WTC11 (cell line): ENCODE data around the gene ANKRD39. TPM values are rescaled to one million over a fixed set of nuclear protein-coding genes. Genes with fewer than 3 reads are reported as not detected.

Experiments used
- ATAC-seq: fragments of 200-7000 bp; cut with Tn5 transposase; 2 replicates; pipeline ENCODE4 v1.10.0; 2021; ENCODE audit warnings: mild to moderate bottlenecking, moderate library complexity
- CTCF ChIA-PET: fragments of 300-600 bp; sonication (Branson Sonifier 250); formaldehyde crosslinking; loops from one replicate; lab custom pipeline; 2021; ENCODE audit warnings: antibody characterized with exemption; lab: Charles Lee
- POLR2A ChIA-PET: fragments of 350-600 bp; sonication (Branson Sonifier 250); formaldehyde crosslinking; loops from one replicate; lab custom pipeline; 2021; ENCODE audit warnings: antibody characterized with exemption; lab: Charles Lee
- DNase-seq: peaks from one replicate; pipeline ENCODE4 v3.0.0; 2021; ENCODE audit warnings: low spot score
- H3K27ac Mint-ChIP-seq: 2 replicates; pipeline ENCODE4 v1.8.0; 2021; ENCODE audit warnings: mixed read lengths
- H3K27me3 Mint-ChIP-seq: 2 replicates; pipeline ENCODE4 v1.8.0; 2021; ENCODE audit warnings: low read depth, mild to moderate bottlenecking, moderate library complexity, mixed read lengths
- H3K36me3 Mint-ChIP-seq: 2 replicates; pipeline ENCODE4 v1.8.0; 2021; ENCODE audit warnings: mixed read lengths
- H3K4me1 Mint-ChIP-seq: 2 replicates; pipeline ENCODE4 v1.8.0; 2022; ENCODE audit warnings: mixed read lengths
- H3K4me3 Mint-ChIP-seq: 2 replicates; pipeline ENCODE4 v1.8.0; 2021; ENCODE audit warnings: mild to moderate bottlenecking, moderate library complexity, mixed read lengths
- H3K9me3 Mint-ChIP-seq: 2 replicates; pipeline ENCODE4 v1.8.0; 2021; ENCODE audit warnings: mixed read lengths
- NR2C2 ChIP-seq: sonication (generic); formaldehyde crosslinking; IDR thresholded peaks from 2 replicates; pipeline ENCODE4 v1.8.0; 2022; ENCODE audit warnings: mild to moderate bottlenecking, missing genetic modification reagents
- PRRX2 ChIP-seq: fragments of 250-450 bp; sonication (Bioruptor Pico); IDR thresholded peaks from 2 replicates; pipeline ENCODE4 v1.8.0; 2021; ENCODE audit warnings: mild to moderate bottlenecking
- RELA ChIP-seq: sonication (generic); formaldehyde crosslinking; IDR thresholded peaks from 2 replicates; pipeline ENCODE4 v1.8.1; 2022; ENCODE audit warnings: missing genetic modification reagents, mild to moderate bottlenecking, borderline replicate concordance
- TEAD1 ChIP-seq: sonication (generic); formaldehyde crosslinking; IDR thresholded peaks from 2 replicates; pipeline ENCODE4 v1.8.0; 2022; ENCODE audit warnings: mild to moderate bottlenecking, missing genetic modification reagents
- ZNF219 ChIP-seq: sonication (generic); formaldehyde crosslinking; IDR thresholded peaks from 2 replicates; pipeline ENCODE4 v1.8.0; 2023; ENCODE audit warnings: missing genetic modification reagents, mild to moderate bottlenecking, borderline replicate concordance
- ZNF263 ChIP-seq: sonication (generic); formaldehyde crosslinking; IDR thresholded peaks from 2 replicates; pipeline ENCODE4 v1.8.1; 2022; ENCODE audit warnings: low read depth, mild to moderate bottlenecking, moderate library complexity, missing genetic modification reagents
- ZNF416 ChIP-seq: fragments of 250-450 bp; sonication (Bioruptor Pico); IDR thresholded peaks from 2 replicates; pipeline ENCODE4 v1.9.0; 2021; ENCODE audit warnings: mild to moderate bottlenecking, inconsistent platforms
- total RNA-seq: library from RNA; stranded (reverse); gene quantifications from 3 replicates; pipeline ENCODE4 v1.2.3, GENCODE V29; 2021
- TF ChIP-seq, protein P1 (sequence below): sonication (generic); formaldehyde crosslinking; IDR thresholded peaks from 2 replicates; pipeline ENCODE4 v1.8.0; 2022; ENCODE audit warnings: missing genetic modification reagents
- TF ChIP-seq, protein P2 (sequence below): sonication (generic); formaldehyde crosslinking; IDR thresholded peaks from 2 replicates; pipeline ENCODE4 v1.8.1; 2022; ENCODE audit warnings: missing genetic modification reagents, borderline replicate concordance
- TF ChIP-seq, protein P3 (sequence below): sonication (generic); formaldehyde crosslinking; IDR thresholded peaks from 2 replicates; pipeline ENCODE4 v1.8.1; 2022; ENCODE audit warnings: mild to moderate bottlenecking, moderate library complexity, missing genetic modification reagents
- TF ChIP-seq, protein P4 (sequence below): sonication (generic); formaldehyde crosslinking; IDR thresholded peaks from 2 replicates; pipeline ENCODE4 v1.8.1; 2022; ENCODE audit warnings: low read depth, missing genetic modification reagents, borderline replicate concordance

Gene ANKRD39
- total RNA-seq, 1 experiment from 2014 or later: 17.9 TPM

DNA sequence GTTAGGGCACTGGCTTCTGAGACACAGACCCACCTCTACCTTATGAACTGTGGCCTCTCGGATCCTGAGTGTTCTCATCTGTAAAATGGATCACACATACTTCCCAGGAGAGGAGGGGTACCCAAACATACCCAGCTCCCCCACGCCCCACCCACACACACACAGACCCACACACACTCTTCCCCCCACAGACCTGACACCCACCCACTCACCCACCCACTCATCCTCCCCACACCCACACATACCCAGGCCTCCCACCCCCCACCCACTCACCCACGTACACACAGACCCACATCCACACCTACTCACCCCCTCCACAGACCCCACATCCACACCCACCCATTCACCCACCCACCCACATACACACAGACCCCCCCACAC, 36.3 kb upstream of the ANKRD39 start:
- TF ChIP-seq TEAD1 (CRISPR knock-in tag): no peak
- no peak for TF ChIP-seq ZNF263
- TF ChIP-seq, protein P1, sequence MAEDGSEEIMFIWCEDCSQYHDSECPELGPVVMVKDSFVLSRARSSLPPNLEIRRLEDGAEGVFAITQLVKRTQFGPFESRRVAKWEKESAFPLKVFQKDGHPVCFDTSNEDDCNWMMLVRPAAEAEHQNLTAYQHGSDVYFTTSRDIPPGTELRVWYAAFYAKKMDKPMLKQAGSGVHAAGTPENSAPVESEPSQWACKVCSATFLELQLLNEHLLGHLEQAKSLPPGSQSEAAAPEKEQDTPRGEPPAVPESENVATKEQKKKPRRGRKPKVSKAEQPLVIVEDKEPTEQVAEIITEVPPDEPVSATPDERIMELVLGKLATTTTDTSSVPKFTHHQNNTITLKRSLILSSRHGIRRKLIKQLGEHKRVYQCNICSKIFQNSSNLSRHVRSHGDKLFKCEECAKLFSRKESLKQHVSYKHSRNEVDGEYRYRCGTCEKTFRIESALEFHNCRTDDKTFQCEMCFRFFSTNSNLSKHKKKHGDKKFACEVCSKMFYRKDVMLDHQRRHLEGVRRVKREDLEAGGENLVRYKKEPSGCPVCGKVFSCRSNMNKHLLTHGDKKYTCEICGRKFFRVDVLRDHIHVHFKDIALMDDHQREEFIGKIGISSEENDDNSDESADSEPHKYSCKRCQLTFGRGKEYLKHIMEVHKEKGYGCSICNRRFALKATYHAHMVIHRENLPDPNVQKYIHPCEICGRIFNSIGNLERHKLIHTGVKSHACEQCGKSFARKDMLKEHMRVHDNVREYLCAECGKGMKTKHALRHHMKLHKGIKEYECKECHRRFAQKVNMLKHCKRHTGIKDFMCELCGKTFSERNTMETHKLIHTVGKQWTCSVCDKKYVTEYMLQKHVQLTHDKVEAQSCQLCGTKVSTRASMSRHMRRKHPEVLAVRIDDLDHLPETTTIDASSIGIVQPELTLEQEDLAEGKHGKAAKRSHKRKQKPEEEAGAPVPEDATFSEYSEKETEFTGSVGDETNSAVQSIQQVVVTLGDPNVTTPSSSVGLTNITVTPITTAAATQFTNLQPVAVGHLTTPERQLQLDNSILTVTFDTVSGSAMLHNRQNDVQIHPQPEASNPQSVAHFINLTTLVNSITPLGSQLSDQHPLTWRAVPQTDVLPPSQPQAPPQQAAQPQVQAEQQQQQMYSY (CRISPR knock-in tag): no peak
- TF ChIP-seq, protein P2, sequence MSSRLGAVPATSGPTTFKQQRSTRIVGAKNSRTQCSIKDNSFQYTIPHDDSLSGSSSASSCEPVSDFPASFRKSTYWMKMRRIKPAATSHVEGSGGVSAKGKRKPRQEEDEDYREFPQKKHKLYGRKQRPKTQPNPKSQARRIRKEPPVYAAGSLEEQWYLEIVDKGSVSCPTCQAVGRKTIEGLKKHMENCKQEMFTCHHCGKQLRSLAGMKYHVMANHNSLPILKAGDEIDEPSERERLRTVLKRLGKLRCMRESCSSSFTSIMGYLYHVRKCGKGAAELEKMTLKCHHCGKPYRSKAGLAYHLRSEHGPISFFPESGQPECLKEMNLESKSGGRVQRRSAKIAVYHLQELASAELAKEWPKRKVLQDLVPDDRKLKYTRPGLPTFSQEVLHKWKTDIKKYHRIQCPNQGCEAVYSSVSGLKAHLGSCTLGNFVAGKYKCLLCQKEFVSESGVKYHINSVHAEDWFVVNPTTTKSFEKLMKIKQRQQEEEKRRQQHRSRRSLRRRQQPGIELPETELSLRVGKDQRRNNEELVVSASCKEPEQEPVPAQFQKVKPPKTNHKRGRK (CRISPR knock-in tag): no peak
- TF ChIP-seq ZNF219 (CRISPR knock-in tag): no peak
- TF ChIP-seq PRRX2 (CRISPR knock-in tag): no peak
- no peak for TF ChIP-seq NR2C2 (CRISPR knock-in tag)
- no peak for TF ChIP-seq RELA (CRISPR knock-in tag)
- TF ChIP-seq, protein P3, sequence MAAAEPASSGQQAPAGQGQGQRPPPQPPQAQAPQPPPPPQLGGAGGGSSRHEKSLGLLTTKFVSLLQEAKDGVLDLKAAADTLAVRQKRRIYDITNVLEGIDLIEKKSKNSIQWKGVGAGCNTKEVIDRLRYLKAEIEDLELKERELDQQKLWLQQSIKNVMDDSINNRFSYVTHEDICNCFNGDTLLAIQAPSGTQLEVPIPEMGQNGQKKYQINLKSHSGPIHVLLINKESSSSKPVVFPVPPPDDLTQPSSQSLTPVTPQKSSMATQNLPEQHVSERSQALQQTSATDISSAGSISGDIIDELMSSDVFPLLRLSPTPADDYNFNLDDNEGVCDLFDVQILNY: no peak
- TF ChIP-seq, protein P4, sequence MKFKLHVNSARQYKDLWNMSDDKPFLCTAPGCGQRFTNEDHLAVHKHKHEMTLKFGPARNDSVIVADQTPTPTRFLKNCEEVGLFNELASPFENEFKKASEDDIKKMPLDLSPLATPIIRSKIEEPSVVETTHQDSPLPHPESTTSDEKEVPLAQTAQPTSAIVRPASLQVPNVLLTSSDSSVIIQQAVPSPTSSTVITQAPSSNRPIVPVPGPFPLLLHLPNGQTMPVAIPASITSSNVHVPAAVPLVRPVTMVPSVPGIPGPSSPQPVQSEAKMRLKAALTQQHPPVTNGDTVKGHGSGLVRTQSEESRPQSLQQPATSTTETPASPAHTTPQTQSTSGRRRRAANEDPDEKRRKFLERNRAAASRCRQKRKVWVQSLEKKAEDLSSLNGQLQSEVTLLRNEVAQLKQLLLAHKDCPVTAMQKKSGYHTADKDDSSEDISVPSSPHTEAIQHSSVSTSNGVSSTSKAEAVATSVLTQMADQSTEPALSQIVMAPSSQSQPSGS (CRISPR knock-in tag): no peak
- DNase-seq (no peak), ATAC-seq (no peak)
- no peaks in the 10 kb centered on the region for H3K36me3 Mint-ChIP-seq
- no peak overlapping the region for H3K4me3 Mint-ChIP-seq
- no peaks in the 10 kb centered on the region; the same call in 1 of the 2 replicates for H3K27me3 Mint-ChIP-seq
- H3K27ac Mint-ChIP-seq: no peak overlapping the region
- H3K9me3 Mint-ChIP-seq: no peaks in the 10 kb centered on the region
- H3K4me1 Mint-ChIP-seq: peaks cover 37% of the 10 kb centered on the region
- ChIA-PET POLR2A (no interaction called here), CTCF (interaction anchor here (0.8 to 1.6 kb wide), 2 partner anchors 36 to 78 kb away, joined by 3 to 5 read pairs; partner anchors contain the start of genes ANKRD39 and CNNM3)

DNA sequence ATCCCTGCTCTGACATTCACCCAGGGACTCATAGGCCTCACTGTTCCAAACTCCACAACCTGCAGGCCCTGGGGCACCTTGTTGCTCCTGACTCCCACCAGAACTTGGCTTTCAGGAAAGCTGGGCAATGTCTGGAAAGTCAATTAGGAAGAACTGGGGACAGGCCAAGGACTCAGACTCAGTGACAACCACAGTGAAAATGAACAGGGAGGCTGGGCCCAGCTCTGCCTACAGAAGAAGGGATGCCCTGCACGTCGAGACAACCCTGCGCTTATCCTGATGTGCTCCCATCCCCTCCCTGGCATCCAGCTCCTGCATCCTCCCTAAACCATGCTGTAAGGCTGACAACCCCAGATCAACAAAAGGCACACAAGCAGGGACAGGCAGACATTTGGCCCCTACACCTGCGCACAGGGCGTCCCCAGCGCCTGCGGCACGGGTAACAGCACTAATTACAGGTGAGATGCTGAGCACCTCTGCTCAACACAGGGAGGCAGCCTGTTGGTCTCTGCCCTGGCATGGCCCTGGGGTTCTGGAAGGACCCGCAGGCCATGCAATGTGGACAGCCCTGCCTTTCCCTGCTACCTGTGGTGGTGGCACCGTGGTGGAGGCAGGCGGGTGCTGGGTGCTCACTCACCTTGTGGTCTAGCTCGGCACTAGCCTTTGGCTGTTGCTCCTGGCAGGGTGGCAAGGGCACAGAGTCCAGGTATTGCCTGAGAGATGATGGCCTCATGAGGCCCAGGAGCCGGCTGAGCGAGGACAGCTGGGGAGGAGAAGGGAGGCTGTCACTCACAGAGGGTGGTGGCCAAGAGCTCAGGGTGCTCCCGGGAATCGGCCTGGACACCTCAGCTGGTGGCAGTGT, 35.7 kb upstream of the ANKRD39 start:
- ChIA-PET POLR2A (interaction anchor here (0.5 kb wide), 2 partner anchors 12 to 50 kb away, joined by 3 to 6 read pairs; no protein-coding TSS in a partner anchor), CTCF (interaction anchor here (0.8 to 1.6 kb wide), 2 partner anchors 35 to 77 kb away, joined by 3 to 5 read pairs; partner anchors contain the start of genes ANKRD39 and CNNM3)
- no peak for ATAC-seq
- Mint-ChIP-seq H3K36me3 (no peaks in the 10 kb centered on the region), H3K4me1 (peaks cover 40% of the 10 kb centered on the region), H3K4me3 (no peak overlapping the region), H3K27me3 (no peaks in the 10 kb centered on the region; the same call in 1 of the 2 replicates), H3K27ac (no peak overlapping the region), H3K9me3 (no peaks in the 10 kb centered on the region)
- TF ChIP-seq ZNF416 (CRISPR knock-in tag): no peak
- DNase-seq: no peak
